K562 (cell line): Measurements from ENCODE around the gene ALK.

ENCODE experiments used
- ATF3 ChIP-seq, 2 experiments: fragments of 450-650 bp in 1 of 2; sonication (generic) in 1 of 2; formaldehyde crosslinking in 1 of 2; IDR thresholded peaks in 1 of 2; conservative IDR thresholded peaks in 1 of 2; 2 replicates each; pipeline versions ENCODE4 v1.6.1 to v1.8.1; 2016 to 2023; ENCODE audit warnings: mild to moderate bottlenecking in 2 of 2, moderate library complexity in 2 of 2, inconsistent platforms in 1 of 2, missing genetic modification reagents in 1 of 2
- BHLHE40 ChIP-seq: IDR thresholded peaks from 2 replicates; pipeline ENCODE4 v1.6.1; 2011; ENCODE audit warnings: low read length, improper control_type of control experiment
- CREM ChIP-seq: IDR thresholded peaks from 2 replicates; pipeline ENCODE4 v1.6.1; 2014; ENCODE audit warnings: antibody characterized with exemption, low read depth
- EP300 ChIP-seq: IDR thresholded peaks from 2 replicates; pipeline ENCODE4 v1.6.1; 2012; ENCODE audit warnings: low read length, improper control_type of control experiment
- HNRNPL ChIP-seq: fragments of 200-400 bp; formaldehyde crosslinking; IDR thresholded peaks from 2 replicates; pipeline ENCODE4 v1.6.1; 2017; ENCODE audit warnings: low read depth, mild to moderate bottlenecking, low read length
- MGA ChIP-seq: fragments of 450-650 bp; IDR thresholded peaks from 2 replicates; pipeline ENCODE4 v1.6.1; 2016; ENCODE audit warnings: mild to moderate bottlenecking, moderate library complexity
- NFRKB ChIP-seq: fragments of 450-650 bp; IDR thresholded peaks from 2 replicates; pipeline ENCODE4 v1.6.1; 2016; ENCODE audit warnings: low read depth
- RBM25 ChIP-seq: fragments of 200-400 bp; formaldehyde crosslinking; IDR thresholded peaks from 2 replicates; pipeline ENCODE4 v1.6.1; 2018; ENCODE audit warnings: low read length, low read depth, moderate library complexity; ENCODE audit not compliant: severe bottlenecking
- ZNF282 ChIP-seq: sonication (generic); formaldehyde crosslinking; IDR thresholded peaks from 2 replicates; pipeline ENCODE4 v1.8.1; 2023; ENCODE audit warnings: missing genetic modification reagents
- TF ChIP-seq, protein P1 (sequence below), 3 experiments: IDR thresholded peaks in 2 of 3; conservative IDR thresholded peaks in 1 of 3; 2 replicates each; pipeline ENCODE4 v1.5.1; 2011 to 2012; ENCODE audit warnings: low read length in 3 of 3, mild to moderate bottlenecking in 3 of 3, control low read depth in 2 of 3, improper control_type of control experiment in 1 of 3, inconsistent platforms in 1 of 3, low read depth in 1 of 3, mixed read lengths in 1 of 3, moderate library complexity in 1 of 3; ENCODE audit not compliant: insufficient read depth in 2 of 3

DNA sequence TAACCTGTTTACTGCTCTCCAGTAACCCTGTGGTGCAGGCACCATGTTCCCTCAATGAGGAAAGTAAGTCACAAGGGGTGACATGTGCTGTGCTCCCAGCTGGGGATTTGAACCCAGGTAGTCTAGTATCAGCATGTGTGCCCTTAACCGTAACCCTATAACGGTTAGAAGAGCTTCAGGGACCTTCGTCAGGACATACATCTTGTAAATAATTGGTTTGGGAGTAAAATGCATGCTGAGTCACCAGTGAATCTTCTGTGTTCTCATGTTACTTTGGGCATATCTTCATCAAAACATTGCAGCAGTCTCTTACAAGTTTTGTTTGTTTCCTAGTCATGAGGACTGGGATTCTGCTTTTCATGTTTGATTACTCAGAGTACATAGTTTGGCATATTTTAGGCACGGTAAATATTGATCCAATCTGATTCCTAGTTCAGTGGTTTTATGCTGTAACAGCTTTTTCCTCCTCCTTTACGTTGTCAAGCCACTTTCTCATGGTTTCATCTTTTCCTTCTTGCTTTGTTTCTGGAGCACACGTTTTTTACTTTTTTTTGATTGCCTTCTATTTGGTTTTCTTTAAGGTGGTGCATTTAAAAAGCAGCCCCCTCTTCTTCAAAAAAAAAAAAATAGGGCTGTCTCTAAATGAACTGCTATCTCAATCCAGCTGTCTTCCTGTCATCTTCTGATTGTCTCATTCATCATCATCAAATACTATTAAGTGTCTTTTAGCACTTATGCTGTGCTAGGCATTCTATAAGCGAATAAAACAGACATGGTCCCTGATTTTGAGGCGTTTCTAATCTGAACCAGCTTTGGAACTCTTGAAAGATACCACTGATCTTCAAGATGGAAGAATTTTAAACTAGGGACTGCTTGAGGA, 755.8 kb downstream of the ALK start:
- TF ChIP-seq ATF3 (IDR thresholded peaks at IDR 0.05) (no peak), ATF3 (CRISPR knock-in tag; conservative IDR thresholded peaks at IDR 0.05) (no peak), HNRNPL (no peak), NFRKB (no peak), RBM25 (no peak), ZNF282 (no peak), CREM (no peak), MGA (no peak), BHLHE40 (no peak), EP300 (no peak)
- TF ChIP-seq, protein P1, sequence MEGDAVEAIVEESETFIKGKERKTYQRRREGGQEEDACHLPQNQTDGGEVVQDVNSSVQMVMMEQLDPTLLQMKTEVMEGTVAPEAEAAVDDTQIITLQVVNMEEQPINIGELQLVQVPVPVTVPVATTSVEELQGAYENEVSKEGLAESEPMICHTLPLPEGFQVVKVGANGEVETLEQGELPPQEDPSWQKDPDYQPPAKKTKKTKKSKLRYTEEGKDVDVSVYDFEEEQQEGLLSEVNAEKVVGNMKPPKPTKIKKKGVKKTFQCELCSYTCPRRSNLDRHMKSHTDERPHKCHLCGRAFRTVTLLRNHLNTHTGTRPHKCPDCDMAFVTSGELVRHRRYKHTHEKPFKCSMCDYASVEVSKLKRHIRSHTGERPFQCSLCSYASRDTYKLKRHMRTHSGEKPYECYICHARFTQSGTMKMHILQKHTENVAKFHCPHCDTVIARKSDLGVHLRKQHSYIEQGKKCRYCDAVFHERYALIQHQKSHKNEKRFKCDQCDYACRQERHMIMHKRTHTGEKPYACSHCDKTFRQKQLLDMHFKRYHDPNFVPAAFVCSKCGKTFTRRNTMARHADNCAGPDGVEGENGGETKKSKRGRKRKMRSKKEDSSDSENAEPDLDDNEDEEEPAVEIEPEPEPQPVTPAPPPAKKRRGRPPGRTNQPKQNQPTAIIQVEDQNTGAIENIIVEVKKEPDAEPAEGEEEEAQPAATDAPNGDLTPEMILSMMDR (IDR thresholded peaks at IDR 0.05 in 2 of 3, conservative IDR thresholded peaks at IDR 0.05 in 1 of 3; ENCODE audit: insufficient read depth in 2 of 3, low read depth in 1 of 3, low read length in 3 of 3): no peak
